GM18505 (cell line): Measurements from ENCODE around the gene MORF4L2.

Experiments
- ATAC-seq: cut with Tn5 transposase; IDR thresholded peaks from one replicate; pipeline ENCODE4 v1.9.1; 2021; ENCODE audit not compliant: unreplicated experiment
- POLR2A ChIP-seq: IDR thresholded peaks from 4 replicates; pipeline ENCODE4 v1.6.1; 2011; ENCODE audit warnings: borderline replicate concordance; ENCODE audit not compliant: insufficient read depth, insufficient read length; ENCODE audit errors: extremely low read depth

The MORF4L2 gene

DNA sequence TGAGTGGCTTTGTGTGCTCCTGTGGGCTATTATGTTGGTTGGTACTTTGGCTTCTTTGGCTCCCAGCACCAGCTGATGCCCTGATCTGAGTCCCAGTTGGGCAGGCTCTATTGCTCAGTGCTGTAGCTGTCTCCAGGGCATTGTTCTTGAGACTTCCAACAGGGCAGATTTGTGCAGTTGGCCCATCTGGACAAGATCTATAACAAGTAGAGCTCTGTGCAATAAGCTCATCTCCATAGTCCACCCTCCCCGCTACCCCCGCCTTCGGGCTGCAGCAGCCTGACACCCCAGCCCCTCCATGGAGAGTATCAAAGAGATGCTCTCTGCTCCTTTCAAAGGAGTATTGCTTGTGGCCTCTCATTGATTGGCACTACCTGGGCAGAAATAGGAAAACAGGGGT is 18.4 kb upstream of the MORF4L2 start:
- no peak for TF ChIP-seq POLR2A
- ATAC-seq: no peak

DNA sequence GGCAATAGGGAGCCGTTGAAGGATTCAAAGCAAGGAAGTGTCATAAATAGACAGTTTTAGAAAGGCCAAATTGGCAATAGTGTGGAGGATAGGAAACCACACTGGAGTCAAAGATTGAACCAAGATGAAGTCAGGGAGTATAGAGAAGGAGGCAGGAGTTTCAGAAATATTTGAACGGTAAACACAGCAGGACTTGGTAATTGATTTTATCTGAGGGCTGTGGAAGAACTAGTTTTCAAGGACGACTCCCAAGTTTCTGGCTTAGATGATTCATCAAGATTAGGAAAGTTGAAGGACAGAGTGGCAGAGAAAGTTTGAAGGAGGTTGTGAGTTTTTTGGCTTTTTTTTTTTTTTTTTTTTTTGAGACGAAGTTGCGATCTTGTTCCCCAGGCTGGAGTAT is 12.7 kb upstream of the MORF4L2 start:
- TF ChIP-seq POLR2A: no peak
- no peak for ATAC-seq

GRCh38 chrX:103697687-103698086 is 11.2 kb upstream of the MORF4L2 start:
- no peak for ATAC-seq
- TF ChIP-seq POLR2A: no peak

DNA sequence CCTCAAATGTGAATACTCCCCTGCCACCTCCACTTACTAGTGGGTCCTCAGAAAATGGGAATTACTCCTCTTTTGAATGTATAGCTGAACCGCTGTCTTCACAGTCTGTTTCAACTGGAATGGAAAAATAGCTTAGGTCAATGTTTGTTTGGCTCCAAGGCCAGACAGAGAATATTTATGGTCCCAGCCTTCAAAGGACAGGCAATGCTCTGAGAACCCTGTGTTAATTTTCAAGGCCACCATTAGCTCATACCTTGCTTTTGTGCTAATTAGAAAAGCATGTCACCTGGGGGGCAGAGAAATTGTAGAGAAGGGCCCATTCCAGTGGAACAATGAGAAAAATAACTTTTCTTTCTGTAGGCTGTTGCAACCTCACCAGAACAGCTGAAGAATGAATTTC is 4.6 kb upstream of the MORF4L2 start:
- TF ChIP-seq POLR2A: no peak
- ATAC-seq: no peak

GRCh38 chrX:103688946-103689345 is 2.4 kb upstream of the MORF4L2 start:
- TF ChIP-seq POLR2A: no peak
- no peak for ATAC-seq

DNA sequence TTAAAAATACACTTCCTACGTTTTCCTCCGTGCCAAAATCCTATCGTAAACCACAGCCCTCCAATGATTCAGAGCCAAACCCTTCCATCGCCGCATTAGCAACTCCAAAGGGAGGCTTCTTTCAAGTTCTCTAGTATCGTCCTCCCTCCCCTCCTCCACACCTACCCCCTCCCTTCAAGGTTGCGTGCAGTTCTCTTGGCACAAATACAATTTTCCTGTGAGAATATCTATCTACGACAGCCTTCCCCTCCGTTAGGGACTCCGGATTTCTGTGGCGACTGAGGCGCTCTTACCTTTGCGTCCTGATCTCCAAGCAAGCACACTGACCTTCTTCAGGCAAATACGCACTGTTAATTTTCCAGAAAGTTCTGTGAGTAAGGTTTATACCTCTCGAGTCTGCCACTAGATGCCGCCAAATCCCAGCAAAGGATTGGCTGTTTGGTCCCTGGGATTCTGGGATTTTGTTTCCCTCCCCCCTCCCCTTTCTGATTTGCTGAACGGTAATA is 1.2 kb upstream of the MORF4L2 start:
- no peak for TF ChIP-seq POLR2A
- no peak for ATAC-seq

DNA sequence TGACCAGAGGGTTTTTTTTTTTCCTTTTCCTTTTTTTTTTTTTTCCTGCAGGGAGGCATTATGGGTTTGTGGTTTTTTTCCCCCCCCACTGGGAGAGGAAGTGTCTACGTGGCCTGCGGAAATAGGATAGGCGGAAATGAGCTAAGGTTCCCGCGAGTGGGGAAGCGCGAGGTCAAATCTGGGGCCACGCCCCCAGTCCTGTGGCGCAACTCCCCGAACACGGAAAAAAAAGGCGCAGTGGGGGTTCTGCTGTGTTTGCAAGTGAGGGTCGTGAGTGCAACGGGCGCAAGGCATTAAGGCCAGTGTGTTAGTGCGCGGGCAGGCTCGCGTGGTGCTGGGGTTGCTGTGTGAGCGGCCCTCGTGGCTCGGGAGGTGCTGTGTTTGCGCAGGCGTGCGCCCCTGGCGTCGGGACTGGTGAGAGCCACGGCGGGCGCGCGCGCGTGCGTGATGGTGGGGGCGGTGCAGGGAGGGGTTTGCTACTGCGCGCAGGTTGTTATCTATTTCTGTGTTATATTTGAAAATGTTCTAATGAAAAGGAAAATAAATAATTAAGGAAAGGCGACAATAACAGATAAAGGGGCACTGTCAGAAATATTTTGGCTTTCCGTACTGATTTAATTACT is 685 bp upstream of the MORF4L2 start:
- ATAC-seq: peak; percentile 57
- peak; percentile 69 for TF ChIP-seq POLR2A

- no peak for TF ChIP-seq POLR2A
- no peak for ATAC-seq
Measured at GRCh38 chrX:103685396-103685795, 1.1 kb downstream of the MORF4L2 start.

DNA sequence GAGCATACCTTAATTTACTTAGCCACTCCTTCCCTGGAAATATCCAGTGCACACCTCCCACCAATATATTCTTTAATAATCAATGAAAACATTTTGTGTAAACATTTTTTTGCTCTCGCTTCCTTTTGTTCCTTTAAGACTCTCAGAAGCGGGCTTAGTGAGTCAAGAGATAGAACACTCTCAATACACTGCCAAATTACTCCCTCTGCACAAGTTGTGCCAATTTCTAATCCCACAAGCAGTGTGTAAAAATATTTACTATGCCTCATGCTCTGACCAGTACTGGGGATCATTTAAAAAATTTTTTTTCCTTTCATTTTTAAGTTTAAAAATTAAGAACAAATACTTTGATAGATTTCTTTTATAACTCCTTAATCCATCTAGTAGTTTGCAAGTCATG is 5.1 kb downstream of the MORF4L2 start:
- no peak for TF ChIP-seq POLR2A
- no peak for ATAC-seq

- ATAC-seq: no peak
Measured at GRCh38 chrX:103678199-103678993, 8.1 kb downstream of the MORF4L2 start.

DNA sequence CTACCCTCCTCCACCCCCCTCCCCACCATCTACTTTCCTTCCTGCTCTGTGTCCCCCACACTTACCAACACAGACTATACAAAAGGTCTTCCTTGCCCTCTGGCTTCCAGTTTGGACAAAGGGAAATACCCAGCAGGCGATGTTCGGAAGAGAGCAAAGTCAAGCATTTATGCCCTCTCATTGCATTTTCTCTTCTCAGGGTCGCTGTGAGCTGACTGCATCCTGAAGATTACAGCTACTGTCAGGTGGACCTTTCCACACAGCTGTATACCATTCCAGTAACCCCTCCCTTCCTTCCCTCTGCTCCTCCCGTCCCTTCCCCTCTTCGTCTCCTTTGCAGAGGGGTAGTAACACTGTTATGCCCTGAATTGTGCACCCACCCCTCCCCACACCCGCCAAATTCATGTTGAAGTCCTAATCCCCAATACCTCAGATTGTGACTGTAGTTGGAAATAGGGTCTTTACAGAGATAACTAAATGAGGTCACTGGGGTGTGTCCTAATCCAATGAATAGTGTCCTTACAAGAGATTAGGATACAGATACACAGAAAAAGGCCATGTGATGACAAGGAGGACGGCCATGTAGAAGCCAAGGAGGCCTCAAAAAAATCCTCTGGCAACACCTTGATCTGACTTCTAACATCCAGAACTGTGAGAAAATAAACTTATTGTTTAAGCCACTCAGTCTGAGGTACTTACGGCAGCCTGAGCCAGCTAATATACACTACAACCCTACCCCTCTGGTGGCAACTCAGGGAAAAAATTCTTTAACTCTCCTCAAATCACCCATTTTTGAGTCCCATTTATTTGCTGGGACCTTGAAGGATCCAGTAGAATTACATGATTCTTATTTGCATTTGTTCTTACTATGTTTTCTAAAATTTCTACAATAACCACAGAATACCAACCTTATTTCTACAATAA is 11.7 kb downstream of the MORF4L2 start:
- no peak for TF ChIP-seq POLR2A
- ATAC-seq: no peak

More at GRCh38 chrX:103678199-103678993, 8.1 kb downstream of the MORF4L2 start:
- TF ChIP-seq POLR2A: no peak

- TF ChIP-seq POLR2A: no peak
- ATAC-seq: no peak
Measured at GRCh38 chrX:103669745-103670144, 16.8 kb downstream of the MORF4L2 start.
